K562 (cell line): Measurements from ENCODE around the gene EXOSC1. TPM values are rescaled to one million over a fixed set of nuclear protein-coding genes. Genes with fewer than 3 reads are reported as not detected.

ENCODE experiments used
- ATAC-seq: fragments of 200-7000 bp; cut with Tn5 transposase; 3 replicates; pipeline ENCODE4 v1.9.1; 2020; ENCODE audit warnings: moderate library complexity
- BruUV-seq: library from RNA; stranded (reverse); fragments of 400-500 nt; replicated peaks from 2 replicates; lab custom pipeline; 2021; lab: Mats Ljungman, UMichigan
- CTCF ChIA-PET: fragments of 300-600 bp; formaldehyde crosslinking; extraction: SDS; loops from one replicate; lab custom pipeline; 2021; ENCODE audit warnings: low intra/inter-chr PET ratio; lab: Yijun Ruan, JAX
- POLR2A ChIA-PET: fragments of 300-600, 350-650 bp; sonication (Branson Sonifier 250); formaldehyde crosslinking; extraction: SDS; loops from one replicate; lab custom pipeline; 2021; ENCODE audit warnings: antibody characterized with exemption, inconsistent platforms; lab: Yijun Ruan, JAX
- DNase-seq, 4 experiments: peaks; one replicate each; pipeline versions ENCODE4 v3.0.0 to v3.0.0-alpha.2; 2011 to 2018; ENCODE audit warnings: low spot score in 3 of 4, mixed read lengths in 3 of 4; ENCODE audit errors: extremely low read depth in 1 of 4
- FAIRE-seq: peaks from 2 replicates; lab custom pipeline; 2011; peaks lifted over from hg19 to GRCh38; lab: Jason Lieb, UNC
- H2AFZ ChIP-seq: 2 replicates; pipeline ENCODE4 v1.6.0; 2011; ENCODE audit warnings: low read depth, low read length, control low read depth, inconsistent platforms
- H3K27ac ChIP-seq: fragments of 200-600 bp; 3 replicates; pipeline ENCODE4 v1.8.0; 2011; ENCODE audit warnings: low read depth, mild to moderate bottlenecking, control low read depth, inconsistent platforms, low read length, moderate library complexity, mixed read lengths; ENCODE audit errors: extremely low read depth
- H3K27me3 ChIP-seq, 2 experiments: fragments of 300-600 bp in 1 of 2; 2 replicates in 1 of 2; 3 replicates in 1 of 2; pipeline versions ENCODE4 v1.6.0 to v1.8.0; 2011; ENCODE audit warnings: inconsistent platforms in 2 of 2, low read length in 2 of 2, mild to moderate bottlenecking in 1 of 2, mixed read lengths in 1 of 2, moderate library complexity in 1 of 2; ENCODE audit not compliant: control insufficient read depth in 2 of 2, insufficient read depth in 2 of 2
- H3K36me3 ChIP-seq: fragments of 300-600 bp; 3 replicates; pipeline ENCODE4 v1.8.0; 2011; ENCODE audit warnings: mild to moderate bottlenecking, low read length, inconsistent platforms; ENCODE audit not compliant: control insufficient read depth, insufficient read depth
- H3K4me1 ChIP-seq, 2 experiments: fragments of 200-600 bp in 1 of 2; replicated peaks in 1 of 2; 2 replicates in 1 of 2; 3 replicates in 1 of 2; pipeline versions ENCODE4 v1.5.1 to v1.8.0; 2011; ENCODE audit warnings: inconsistent platforms in 2 of 2, low read length in 2 of 2, mild to moderate bottlenecking in 1 of 2, mixed read lengths in 1 of 2, moderate library complexity in 1 of 2; ENCODE audit not compliant: control insufficient read depth in 2 of 2, insufficient read depth in 2 of 2
- H3K4me2 ChIP-seq: 2 replicates; pipeline ENCODE4 v1.6.1; 2011; ENCODE audit warnings: low read length, control low read depth, inconsistent platforms, mixed read lengths; ENCODE audit not compliant: insufficient read depth
- H3K4me3 ChIP-seq: fragments of 200-600 bp; sonication (generic), shearing (Covaris generic); 2 replicates; pipeline ENCODE4 v1.5.1; 2016; ENCODE audit warnings: control low read depth, inconsistent platforms
- H3K79me2 ChIP-seq: fragments of 200-600 bp; 3 replicates; pipeline ENCODE4 v1.8.0; 2011; ENCODE audit warnings: low read length, inconsistent platforms; ENCODE audit not compliant: control insufficient read depth, insufficient read depth
- H3K9ac ChIP-seq, 2 experiments: 2 replicates each; pipeline versions ENCODE4 v1.6.0 to v1.6.1; 2011; ENCODE audit warnings: low read depth in 2 of 2, low read length in 2 of 2, control low read depth in 1 of 2, inconsistent platforms in 1 of 2, mild to moderate bottlenecking in 1 of 2, mixed read lengths in 1 of 2; ENCODE audit not compliant: insufficient read depth in 1 of 2
- H3K9me1 ChIP-seq: one replicate; pipeline ENCODE4 v1.6.0; 2011; ENCODE audit warnings: inconsistent platforms, mild to moderate bottlenecking, low read length, moderate library complexity; ENCODE audit not compliant: control insufficient read depth, insufficient read depth
- H3K9me3 ChIP-seq: replicated peaks from 2 replicates; pipeline ENCODE4 v1.5.1; 2011; ENCODE audit warnings: low read depth, low read length, inconsistent platforms; ENCODE audit not compliant: control insufficient read depth, insufficient read depth
- H4K20me1 ChIP-seq: replicated peaks from 2 replicates; pipeline ENCODE4 v1.6.1; 2011; ENCODE audit warnings: low read length, inconsistent platforms, mixed read lengths; ENCODE audit not compliant: control insufficient read depth, insufficient read depth
- CBFA2T3 ChIP-seq: fragments of 450-650 bp; IDR thresholded peaks from 2 replicates; pipeline ENCODE4 v1.6.1; 2017
- FOXJ2 ChIP-seq: fragments of 200-800 bp; sonication (Bioruptor generic); IDR thresholded peaks from 2 replicates; pipeline ENCODE4 v1.6.1; 2016; ENCODE audit warnings: missing genetic modification characterization, missing compliant biosample characterization
- MYC ChIP-seq, 2 experiments: fragments of 250-450 bp in 1 of 2; sonication (Bioruptor Pico) in 1 of 2; IDR thresholded peaks; 2 replicates each; pipeline versions ENCODE4 v1.5.1 to v1.6.1; 2012 to 2021; ENCODE audit warnings: low read depth in 2 of 2, borderline replicate concordance in 1 of 2, improper control_type of control experiment in 1 of 2, low read length in 1 of 2, mild to moderate bottlenecking in 1 of 2, moderate library complexity in 1 of 2
- NR2C2 ChIP-seq, 2 experiments: fragments of 200-800 bp in 1 of 2; sonication (Bioruptor generic) in 1 of 2; sonication (generic) in 1 of 2; formaldehyde crosslinking in 1 of 2; IDR thresholded peaks; 2 replicates each; pipeline versions ENCODE4 v1.6.1 to v1.8.0; 2016 to 2022; ENCODE audit warnings: mild to moderate bottlenecking in 1 of 2, missing compliant biosample characterization in 1 of 2, missing genetic modification characterization in 1 of 2, missing genetic modification reagents in 1 of 2
- POLR2AphosphoS5 ChIP-seq: IDR thresholded peaks from 2 replicates; pipeline ENCODE4 v1.6.1; 2011; ENCODE audit warnings: mild to moderate bottlenecking, low read depth, low read length, moderate library complexity; ENCODE audit not compliant: control insufficient read depth, insufficient read depth
- YY1 ChIP-seq, 3 experiments: IDR thresholded peaks; 2 replicates each; pipeline ENCODE4 v1.6.1; 2011; ENCODE audit warnings: low read length in 2 of 3, mild to moderate bottlenecking in 2 of 3, moderate library complexity in 2 of 3, borderline replicate concordance in 1 of 3, control low read depth in 1 of 3, low read depth in 1 of 3; ENCODE audit not compliant: insufficient read depth in 3 of 3, insufficient replicate concordance in 2 of 3, control insufficient read depth in 1 of 3, insufficient read length in 1 of 3; ENCODE audit errors: extremely low read depth in 1 of 3
- ZNF24 ChIP-seq: fragments of 450-650 bp; IDR thresholded peaks from 2 replicates; pipeline ENCODE4 v1.6.1; 2016
- ZNF507 ChIP-seq: conservative IDR thresholded peaks from 2 replicates; pipeline ENCODE4 v1.6.1; 2017; ENCODE audit warnings: missing genetic modification characterization, missing compliant biosample characterization
- ZNF551 ChIP-seq: fragments of 250-450 bp; sonication (Bioruptor Pico); IDR thresholded peaks from 2 replicates; pipeline ENCODE4 v1.5.0; 2021; ENCODE audit warnings: mild to moderate bottlenecking, moderate library complexity
- WGBS: fragments of 100-300 bp; shearing (Covaris generic); methylation state at CpG from one replicate; pipeline ENCODE4 v1.1.6; 2016; ENCODE audit warnings: low coverage, mixed read lengths; ENCODE audit not compliant: insufficient coverage; ENCODE audit errors: missing lambda C conversion rate; 5-methylcytosine and 5-hydroxymethylcytosine counted together
- in situ Hi-C: fragments of 300-500 bp; cut with MboI; formaldehyde crosslinking; loops from 4 replicates; pipeline ENCODE4 v1.15.0; 2018; ENCODE audit warnings: inconsistent platforms, mixed read lengths
- intact Hi-C: fragments of 100-400 bp; cut with micrococcal nuclease; formaldehyde crosslinking; loops from 2 replicates; pipeline ENCODE4 v1.14.2; 2022
- polyA plus RNA-seq, 8 experiments: library from polyadenylated mRNA; depleted of rRNA in 4 of 8; stranded (reverse) in 5 of 8; unstranded in 3 of 8; fragments of >200 nt; fragmentation: Nextera tagmentation in 2 of 8; fragmentation: Illumina TruSeq in 1 of 8; extraction: Ambion mirVana in 2 of 8; extraction: Trizol in 1 of 8; gene quantifications; 2 replicates each; pipeline versions ENCODE4 v1.2.1 to v1.2.3, GENCODE V29; 2011 to 2014; ENCODE audit warnings: inconsistent platforms in 1 of 8, missing spikeins in 1 of 8
- total RNA-seq, 7 experiments: library from RNA; depleted of rRNA in 6 of 7; stranded (reverse); fragments of >200 nt in 6 of 7; fragmentation: Illumina TruSeq in 2 of 7; extraction: Trizol in 2 of 7; gene quantifications; 2 replicates each; pipeline versions ENCODE4 v1.2.1 to v1.2.3, GENCODE V29; 2011 to 2021; ENCODE audit warnings: low replicate concordance in 1 of 7
- TF ChIP-seq, protein P1 (sequence below): fragments of 450-650 bp; IDR thresholded peaks from 2 replicates; pipeline ENCODE4 v1.6.1; 2018; ENCODE audit not compliant: partially characterized antibody

The EXOSC1 gene
- total and polyA plus RNA-seq, 9 of the 15 experiments (the other 6 are each of a cell fraction or from before 2014, with no cell fraction given): 44.3 to 117 (median 67.0) TPM

- BruUV-seq: no TSS peak
- in situ Hi-C loops (no loop called here), intact Hi-C loops (loop anchor here (1.0 kb wide), 1 partner anchor 20 kb away; no protein-coding TSS in a partner anchor)
- Histone ChIP-seq H3K79me2 (peaks cover 46% of the 10 kb centered on the region), H3K36me3 (peaks cover 49% of the 10 kb centered on the region), H4K20me1 (peaks cover 20% of the 10 kb centered on the region), H3K27me3 (no peaks in the 10 kb centered on the region), H3K4me1 (peaks cover 6 to 12% of the 10 kb centered on the region in 2 experiments; a peak in 3 of 5 replicates), H3K4me2 (peak overlapping the region; percentile 99), H3K9ac (peak overlapping the region; percentile 93 to 100), H3K4me3 (peak overlapping the region; percentile 90), H3K27ac (peak overlapping the region; percentile 89), H3K9me3 (no peaks in the 10 kb centered on the region), H3K9me1 (no peaks in the 10 kb centered on the region), H2AFZ (no peak overlapping the region)
- CTCF ChIA-PET: interaction anchor here (0.7 kb wide), 2 partner anchors 18 to 20 kb away, joined by 3 to 4 read pairs; no protein-coding TSS in a partner anchor
- peak in 1 of 4 experiments; percentile 25 for DNase-seq
- POLR2A ChIA-PET: interaction anchor here (0.7 to 1.7 kb wide), 5 partner anchors 10 to 73 kb away, joined by 3 to 5 read pairs (median 4); no protein-coding TSS in a partner anchor
- 0% methylated on average over 28 of the region's 34 CpGs for WGBS
- peak; percentile 59 for ATAC-seq
- no peak for FAIRE-seq
- TF ChIP-seq ZNF507: no peak
- 0 out of 2 replicates have a peak, but pooled peaks have one; percentile 17 for TF ChIP-seq POLR2AphosphoS5
- no peak for TF ChIP-seq FOXJ2
- TF ChIP-seq, protein P1, sequence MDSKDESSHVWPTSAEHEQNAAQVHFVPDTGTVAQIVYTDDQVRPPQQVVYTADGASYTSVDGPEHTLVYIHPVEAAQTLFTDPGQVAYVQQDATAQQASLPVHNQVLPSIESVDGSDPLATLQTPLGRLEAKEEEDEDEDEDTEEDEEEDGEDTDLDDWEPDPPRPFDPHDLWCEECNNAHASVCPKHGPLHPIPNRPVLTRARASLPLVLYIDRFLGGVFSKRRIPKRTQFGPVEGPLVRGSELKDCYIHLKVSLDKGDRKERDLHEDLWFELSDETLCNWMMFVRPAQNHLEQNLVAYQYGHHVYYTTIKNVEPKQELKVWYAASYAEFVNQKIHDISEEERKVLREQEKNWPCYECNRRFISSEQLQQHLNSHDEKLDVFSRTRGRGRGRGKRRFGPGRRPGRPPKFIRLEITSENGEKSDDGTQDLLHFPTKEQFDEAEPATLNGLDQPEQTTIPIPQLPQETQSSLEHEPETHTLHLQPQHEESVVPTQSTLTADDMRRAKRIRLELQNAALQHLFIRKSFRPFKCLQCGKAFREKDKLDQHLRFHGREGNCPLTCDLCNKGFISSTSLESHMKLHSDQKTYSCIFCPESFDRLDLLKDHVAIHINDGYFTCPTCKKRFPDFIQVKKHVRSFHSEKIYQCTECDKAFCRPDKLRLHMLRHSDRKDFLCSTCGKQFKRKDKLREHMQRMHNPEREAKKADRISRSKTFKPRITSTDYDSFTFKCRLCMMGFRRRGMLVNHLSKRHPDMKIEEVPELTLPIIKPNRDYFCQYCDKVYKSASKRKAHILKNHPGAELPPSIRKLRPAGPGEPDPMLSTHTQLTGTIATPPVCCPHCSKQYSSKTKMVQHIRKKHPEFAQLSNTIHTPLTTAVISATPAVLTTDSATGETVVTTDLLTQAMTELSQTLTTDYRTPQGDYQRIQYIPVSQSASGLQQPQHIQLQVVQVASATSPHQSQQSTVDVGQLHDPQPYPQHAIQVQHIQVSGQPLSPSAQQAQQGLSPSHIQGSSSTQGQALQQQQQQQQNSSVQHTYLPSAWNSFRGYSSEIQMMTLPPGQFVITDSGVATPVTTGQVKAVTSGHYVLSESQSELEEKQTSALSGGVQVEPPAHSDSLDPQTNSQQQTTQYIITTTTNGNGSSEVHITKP: peak; percentile 37
- TF ChIP-seq ZNF24: peak; percentile 81
- TF ChIP-seq CBFA2T3: no peak
- TF ChIP-seq NR2C2 (CRISPR knock-in tag; IDR thresholded peaks at IDR 0.05): no peak
- TF ChIP-seq NR2C2 (tag; IDR thresholded peaks at IDR 0.05): no peak
- TF ChIP-seq ZNF551: no peak
- TF ChIP-seq YY1 (IDR thresholded peaks at IDR 0.05; ENCODE audit: borderline replicate concordance in 1 of 3, control insufficient read depth in 1 of 3, extremely low read depth in 1 of 3, insufficient read depth in 3 of 3, insufficient read length in 1 of 3, insufficient replicate concordance in 2 of 3, low read depth in 1 of 3, low read length in 2 of 3): peak in 1 of 3 experiments; percentile 25
- TF ChIP-seq MYC (IDR thresholded peaks at IDR 0.05; ENCODE audit: low read depth, low read length): 0 out of 2 replicates have a peak, but pooled peaks have one; percentile 8
- TF ChIP-seq MYC (CRISPR knock-in tag; IDR thresholded peaks at IDR 0.05; ENCODE audit: borderline replicate concordance, low read depth): no peak
These were observed 18.8 kb downstream of the EXOSC1 start for GRCh38 chr10:97426776-97427570.
